GM23338 (cell line): Measurements from ENCODE around the gene ARHGEF3.

Experiments used
- CTCF ChIP-seq, 2 experiments: fragments of 200-600 bp in 1 of 2; sonication (generic) in 1 of 2; conservative IDR thresholded peaks; 2 replicates each; pipeline versions ENCODE4 v1.5.1 to v1.6.1; 2016 to 2017; ENCODE audit warnings: antibody characterized with exemption in 2 of 2, low read depth in 2 of 2, mild to moderate bottlenecking in 2 of 2, moderate library complexity in 1 of 2
- EZH2phosphoT487 ChIP-seq: fragments of 200-600 bp; sonication (generic); IDR thresholded peaks from one replicate; pipeline ENCODE4 v1.8.1; 2018; ENCODE audit warnings: antibody characterized with exemption; ENCODE audit not compliant: unreplicated experiment
- NANOG ChIP-seq: IDR thresholded peaks from 2 replicates; pipeline ENCODE4 v1.6.1; 2016; ENCODE audit warnings: antibody characterized with exemption, borderline replicate concordance

- TF ChIP-seq CTCF (conservative IDR thresholded peaks at IDR 0.05; ENCODE audit: low read depth in 2 of 2) (no peak), EZH2phosphoT487 (no peak), NANOG (no peak)
These were observed 29.1 kb upstream of the ARHGEF3 start for GRCh38 chr3:56830884-56831283.
